Gastrocnemius medialis (tissue), 4 donors: ENCODE data around the gene STARD7.

Experiments
- POLR2A ChIP-seq, 2 donors: fragments of 450-650 bp; IDR thresholded peaks; one replicate each; pipeline ENCODE4 v1.6.1; 2017; ENCODE audit warnings: antibody characterized with exemption in 2 of 2, mild to moderate bottlenecking in 2 of 2, moderate library complexity in 2 of 2
- TF ChIP-seq, protein P1 (sequence below), 5 experiments: fragments of 450-650 bp in 3 of 5; fragments of 200-600 bp in 2 of 5; sonication (generic) in 2 of 5; IDR thresholded peaks in 4 of 5; conservative IDR thresholded peaks in 1 of 5; 1 replicate in 4 of 5; 2 replicates in 1 of 5; pipeline ENCODE4 v1.5.1; 2016 to 2019; ENCODE audit warnings: antibody characterized with exemption in 5 of 5, mild to moderate bottlenecking in 3 of 5, moderate library complexity in 3 of 5

DNA sequence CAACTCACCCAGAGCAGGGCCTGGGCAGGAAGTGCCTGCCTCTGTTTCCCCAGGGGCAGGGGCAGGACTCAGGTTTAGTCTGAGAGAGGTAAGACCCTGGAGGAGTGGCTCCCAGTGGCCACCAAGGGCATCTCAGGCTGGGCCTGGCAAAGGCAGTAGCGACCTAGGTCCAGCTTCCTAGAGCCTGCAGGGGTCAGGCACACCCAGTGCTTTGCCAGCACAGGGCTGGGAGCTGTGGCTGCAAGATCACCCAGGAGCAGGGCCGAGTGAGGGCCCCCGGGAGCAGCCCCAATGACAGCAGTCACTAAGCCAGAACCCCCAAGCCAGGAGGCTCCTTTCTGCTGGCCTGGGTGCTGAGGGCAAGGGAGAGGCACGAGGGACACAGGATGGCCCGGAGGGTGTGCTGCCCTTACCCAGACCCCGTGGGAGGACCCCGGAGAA is 54.6 kb downstream of the STARD7 start:
- TF ChIP-seq, protein P1, sequence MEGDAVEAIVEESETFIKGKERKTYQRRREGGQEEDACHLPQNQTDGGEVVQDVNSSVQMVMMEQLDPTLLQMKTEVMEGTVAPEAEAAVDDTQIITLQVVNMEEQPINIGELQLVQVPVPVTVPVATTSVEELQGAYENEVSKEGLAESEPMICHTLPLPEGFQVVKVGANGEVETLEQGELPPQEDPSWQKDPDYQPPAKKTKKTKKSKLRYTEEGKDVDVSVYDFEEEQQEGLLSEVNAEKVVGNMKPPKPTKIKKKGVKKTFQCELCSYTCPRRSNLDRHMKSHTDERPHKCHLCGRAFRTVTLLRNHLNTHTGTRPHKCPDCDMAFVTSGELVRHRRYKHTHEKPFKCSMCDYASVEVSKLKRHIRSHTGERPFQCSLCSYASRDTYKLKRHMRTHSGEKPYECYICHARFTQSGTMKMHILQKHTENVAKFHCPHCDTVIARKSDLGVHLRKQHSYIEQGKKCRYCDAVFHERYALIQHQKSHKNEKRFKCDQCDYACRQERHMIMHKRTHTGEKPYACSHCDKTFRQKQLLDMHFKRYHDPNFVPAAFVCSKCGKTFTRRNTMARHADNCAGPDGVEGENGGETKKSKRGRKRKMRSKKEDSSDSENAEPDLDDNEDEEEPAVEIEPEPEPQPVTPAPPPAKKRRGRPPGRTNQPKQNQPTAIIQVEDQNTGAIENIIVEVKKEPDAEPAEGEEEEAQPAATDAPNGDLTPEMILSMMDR (IDR thresholded peaks at IDR 0.05 in 4 of 5, conservative IDR thresholded peaks at IDR 0.05 in 1 of 5), result no peak
- no peak for TF ChIP-seq POLR2A (IDR thresholded peaks at IDR 0.05)
